Activated CD8-positive, alpha-beta T cell treated with anti-CD3 and anti-CD28 coated beads, Interleukin-2, amount 10 ng/mL, durations not matched to agents 7 days and 5 days (primary cell): ENCODE results near the gene ZFP3. TPM values are rescaled to one million over a fixed set of nuclear protein-coding genes. Genes with fewer than 3 reads are reported as not detected.

Experiments used
- ATAC-seq: fragments of 150-1000 bp; cut with Tn5 transposase; one replicate; pipeline ENCODE4 v1.10.0; 2021; ENCODE audit warnings: moderate library complexity
- CTCF ChIA-PET: fragments of 350-600 bp; sonication (Branson Sonifier 250); formaldehyde crosslinking; loops from one replicate; lab custom pipeline; 2021; ENCODE audit warnings: antibody characterized with exemption; lab: Charles Lee
- POLR2A ChIA-PET: fragments of 350-600 bp; sonication (Branson Sonifier 250); formaldehyde crosslinking; loops from one replicate; lab custom pipeline; 2021; ENCODE audit warnings: antibody characterized with exemption; lab: Charles Lee
- DNase-seq: peaks from one replicate; pipeline ENCODE4 v3.0.0-alpha.2; 2020
- H3K27ac Mint-ChIP-seq: one replicate; pipeline ENCODE4 v1.8.0; 2021; ENCODE audit warnings: mild to moderate bottlenecking, mixed read lengths
- H3K27me3 Mint-ChIP-seq: one replicate; pipeline ENCODE4 v1.8.0; 2021; ENCODE audit warnings: low read depth, mixed read lengths
- H3K36me3 Mint-ChIP-seq: one replicate; pipeline ENCODE4 v1.8.0; 2021; ENCODE audit warnings: low read depth, mixed read lengths
- H3K4me1 Mint-ChIP-seq: one replicate; pipeline ENCODE4 v1.8.0; 2021; ENCODE audit warnings: low read depth, mixed read lengths
- H3K4me3 Mint-ChIP-seq: one replicate; pipeline ENCODE4 v1.8.0; 2021; ENCODE audit warnings: mild to moderate bottlenecking, mixed read lengths
- H3K9me3 Mint-ChIP-seq: one replicate; pipeline ENCODE4 v1.8.0; 2022; ENCODE audit warnings: mixed read lengths; ENCODE audit not compliant: insufficient read depth
- total RNA-seq, 2 experiments: library from RNA; stranded (reverse); gene quantifications; one replicate each; pipeline ENCODE4 v1.2.3, GENCODE V29; 2021

The ZFP3 gene
- total RNA-seq, 2 experiments from 2014 or later, result 3.3 to 3.5 TPM

DNA sequence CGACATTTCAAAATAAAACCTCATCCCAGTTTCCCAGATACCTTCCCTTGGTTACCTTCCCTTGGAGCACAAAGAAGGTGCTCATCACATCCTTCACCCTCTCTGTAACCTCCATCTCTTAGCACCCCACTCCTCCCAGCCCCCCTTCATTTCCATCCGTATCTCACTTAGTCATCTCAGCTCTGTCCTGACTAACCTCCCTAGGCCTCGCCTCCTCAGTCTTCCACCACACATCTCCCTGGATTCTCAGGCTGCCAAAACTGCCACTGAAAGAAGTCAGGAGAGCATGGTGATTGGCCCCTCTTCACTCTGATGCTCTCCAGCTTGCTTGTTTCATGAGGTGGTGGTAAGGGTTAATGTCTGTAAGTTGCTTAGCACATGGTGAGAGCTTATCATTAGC is 2.3 kb downstream of the ZFP3 start:
- POLR2A ChIA-PET, result no interaction called here
- peaks cover 43% of the 10 kb centered on the region for H3K36me3 Mint-ChIP-seq
- no peak overlapping the region for H3K4me3 Mint-ChIP-seq
- H3K27ac Mint-ChIP-seq, result no peak overlapping the region
- no peak for DNase-seq
- H3K9me3 Mint-ChIP-seq, result peaks cover 23% of the 10 kb centered on the region
- no peaks in the 10 kb centered on the region for H3K27me3 Mint-ChIP-seq
- no peak for ATAC-seq
- peaks cover 22% of the 10 kb centered on the region for H3K4me1 Mint-ChIP-seq
- CTCF ChIA-PET, result no interaction called here

DNA sequence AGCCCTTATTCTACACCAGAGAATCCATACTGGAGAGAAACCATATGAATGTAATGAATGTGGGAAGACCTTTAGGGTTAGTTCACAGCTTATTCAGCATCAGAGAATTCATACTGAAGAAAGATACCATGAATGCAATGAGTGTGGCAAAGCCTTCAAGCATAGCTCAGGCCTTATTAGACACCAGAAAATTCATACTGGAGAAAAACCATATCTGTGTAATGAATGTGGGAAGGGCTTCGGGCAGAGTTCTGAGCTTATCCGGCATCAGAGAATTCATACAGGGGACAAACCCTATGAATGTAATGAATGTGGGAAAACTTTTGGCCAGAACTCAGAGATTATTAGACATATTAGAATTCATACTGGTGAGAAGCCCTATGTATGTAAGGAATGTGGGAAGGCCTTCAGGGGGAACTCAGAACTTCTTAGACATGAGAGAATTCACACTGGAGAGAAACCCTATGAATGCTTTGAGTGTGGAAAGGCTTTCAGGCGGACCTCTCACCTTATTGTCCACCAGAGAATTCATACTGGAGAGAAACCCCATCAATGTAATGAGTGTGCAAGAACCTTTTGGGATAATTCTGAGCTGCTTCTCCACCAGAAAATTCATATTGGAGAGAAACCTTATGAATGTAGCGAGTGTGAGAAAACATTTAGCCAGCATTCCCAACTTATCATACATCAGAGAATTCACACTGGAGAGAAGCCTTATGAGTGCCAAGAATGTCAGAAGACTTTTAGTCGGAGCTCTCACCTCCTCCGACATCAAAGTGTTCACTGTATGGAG is 14.1 kb downstream of the ZFP3 start:
- Mint-ChIP-seq H3K27ac (no peak overlapping the region), H3K27me3 (peaks cover 21% of the 10 kb centered on the region), H3K9me3 (peaks cover 61% of the 10 kb centered on the region), H3K4me3 (no peak overlapping the region), H3K4me1 (peaks cover 9% of the 10 kb centered on the region), H3K36me3 (peaks cover 80% of the 10 kb centered on the region)
- DNase-seq (no peak), ATAC-seq (no peak)
- ChIA-PET CTCF (interaction anchor here (0.9 kb wide), 1 partner anchor 16 kb away, joined by 3 read pairs; no protein-coding TSS in a partner anchor), POLR2A (no interaction called here)

DNA sequence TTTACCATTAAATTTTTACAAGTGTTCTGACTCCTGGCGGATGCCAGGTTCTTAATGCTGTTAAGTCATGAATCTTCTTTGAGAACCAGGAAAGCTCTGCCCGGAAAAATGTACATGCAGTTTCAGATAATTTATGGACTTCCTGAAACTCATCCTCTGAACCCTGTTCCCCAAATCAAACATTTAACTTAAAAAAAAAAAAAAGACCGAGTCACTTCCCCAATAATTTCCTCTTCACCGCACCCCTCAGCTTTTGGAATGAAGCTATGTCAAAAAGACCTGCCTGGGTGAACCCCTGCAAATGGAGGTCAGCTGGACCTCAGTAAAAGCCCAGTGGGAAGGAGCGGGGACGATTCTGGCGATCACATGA is 18.4 kb downstream of the ZFP3 start:
- ChIA-PET CTCF (no interaction called here), POLR2A (interaction anchor here (0.7 kb wide), 1 partner anchor 18 kb away, joined by 6 read pairs; no protein-coding TSS in a partner anchor)
- H3K4me3 Mint-ChIP-seq, result no peak overlapping the region
- peaks cover 44% of the 10 kb centered on the region for H3K36me3 Mint-ChIP-seq
- no peak overlapping the region for H3K27ac Mint-ChIP-seq
- peaks cover 48% of the 10 kb centered on the region for H3K9me3 Mint-ChIP-seq
- peaks cover 25% of the 10 kb centered on the region for H3K27me3 Mint-ChIP-seq
- H3K4me1 Mint-ChIP-seq, result peaks cover 10% of the 10 kb centered on the region
- ATAC-seq (no peak), DNase-seq (no peak)

DNA sequence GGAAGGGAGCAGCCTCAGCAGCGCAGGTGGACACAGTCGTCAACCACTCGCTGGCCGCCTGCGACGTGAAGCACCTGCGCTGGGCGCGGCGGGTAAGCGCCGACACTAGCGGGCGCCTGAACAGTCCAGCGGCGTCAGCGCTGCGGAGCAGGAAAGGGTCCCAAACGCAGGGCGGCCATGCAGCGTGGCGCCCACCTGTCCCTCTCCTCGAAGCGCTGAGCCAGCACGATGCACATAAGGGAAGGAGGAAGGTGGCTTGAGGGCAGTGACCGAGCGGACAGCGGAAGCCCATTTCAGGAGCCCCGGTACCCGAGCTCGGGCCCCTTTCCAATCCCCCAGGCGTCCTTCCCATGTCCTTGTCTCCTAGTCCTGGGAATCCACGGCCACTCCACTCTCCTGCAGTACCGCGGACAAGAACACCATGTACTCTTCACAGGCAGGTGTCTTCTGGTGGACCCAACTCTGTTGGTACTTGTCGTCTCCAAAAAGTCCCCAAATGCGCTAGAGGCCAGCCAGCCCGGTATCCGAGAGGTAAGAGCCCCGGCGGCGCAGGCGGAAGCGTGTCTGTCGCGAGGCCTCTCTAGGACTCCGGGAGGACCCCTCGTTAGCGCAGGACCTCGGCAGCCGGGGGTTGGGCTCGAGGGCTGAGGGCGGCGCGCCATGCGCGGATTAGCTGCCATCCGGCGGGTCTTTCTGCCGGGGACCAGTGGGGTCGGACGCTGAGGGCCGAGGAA is 19.0 kb downstream of the ZFP3 start:
- POLR2A ChIA-PET, result interaction anchor here (0.6 to 0.7 kb wide), 2 partner anchors 18 to 19 kb away, joined by 3 to 6 read pairs; partner anchors contain the start of gene ZFP3
- Mint-ChIP-seq H3K27ac (no peak overlapping the region), H3K9me3 (peaks cover 44% of the 10 kb centered on the region), H3K27me3 (peaks cover 25% of the 10 kb centered on the region), H3K36me3 (peaks cover 41% of the 10 kb centered on the region), H3K4me1 (peaks cover 10% of the 10 kb centered on the region), H3K4me3 (peak overlapping the region; percentile 12)
- ATAC-seq, result no peak
- CTCF ChIA-PET, result no interaction called here
- DNase-seq, result peak; percentile 29

DNA sequence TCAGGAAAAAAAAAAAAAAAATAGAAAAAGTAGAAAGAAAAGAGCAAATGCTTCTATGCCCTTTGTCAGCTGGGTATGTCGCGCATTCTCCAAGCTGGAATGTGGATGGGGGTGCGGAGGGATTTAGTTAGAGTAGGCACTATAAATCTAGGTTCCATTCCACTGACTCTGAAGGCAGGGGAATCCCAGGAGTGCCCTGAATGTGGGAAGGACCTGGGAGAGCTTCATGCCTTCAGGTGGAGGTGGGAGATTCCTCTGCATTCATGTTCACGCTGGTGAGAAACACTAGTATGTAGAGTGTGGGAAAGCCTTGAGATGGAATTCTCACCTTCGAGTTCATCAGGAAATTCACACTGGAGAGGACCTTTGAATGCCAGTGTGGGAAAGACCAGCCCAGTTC is 21.0 kb downstream of the ZFP3 start:
- H3K27me3 Mint-ChIP-seq, result peaks cover 25% of the 10 kb centered on the region
- POLR2A ChIA-PET, result no interaction called here
- ATAC-seq (no peak), DNase-seq (no peak)
- CTCF ChIA-PET, result no interaction called here
- no peak overlapping the region for H3K4me3 Mint-ChIP-seq
- H3K9me3 Mint-ChIP-seq, result peaks cover 27% of the 10 kb centered on the region
- H3K27ac Mint-ChIP-seq, result no peak overlapping the region
- H3K4me1 Mint-ChIP-seq, result peaks cover 10% of the 10 kb centered on the region
- peaks cover 32% of the 10 kb centered on the region for H3K36me3 Mint-ChIP-seq

DNA sequence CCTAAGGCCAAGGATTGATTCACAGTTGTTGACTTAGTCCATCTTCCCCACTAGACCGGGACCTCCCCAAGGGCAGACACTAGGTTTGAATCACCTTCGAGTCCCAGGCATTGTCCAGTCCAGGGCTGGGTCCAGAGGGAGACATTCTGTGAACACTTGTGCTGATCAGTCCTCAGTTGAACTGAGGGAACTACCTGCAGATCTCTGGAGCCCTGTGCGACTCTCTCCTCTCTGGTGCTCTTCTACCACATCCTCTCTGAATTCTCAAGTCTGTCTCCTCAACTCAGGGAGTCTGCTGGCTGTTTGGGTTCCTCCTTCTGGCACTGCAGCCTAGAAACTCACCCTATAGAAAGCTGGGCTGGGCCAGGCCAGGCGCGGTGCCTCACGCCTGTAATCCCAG is 22.6 kb downstream of the ZFP3 start:
- Mint-ChIP-seq H3K36me3 (peaks cover 32% of the 10 kb centered on the region), H3K4me3 (no peak overlapping the region), H3K9me3 (peaks cover 24% of the 10 kb centered on the region), H3K27me3 (peaks cover 19% of the 10 kb centered on the region), H3K27ac (no peak overlapping the region), H3K4me1 (peaks cover 10% of the 10 kb centered on the region)
- ChIA-PET POLR2A (no interaction called here), CTCF (no interaction called here)
- DNase-seq, result no peak
- no peak for ATAC-seq

DNA sequence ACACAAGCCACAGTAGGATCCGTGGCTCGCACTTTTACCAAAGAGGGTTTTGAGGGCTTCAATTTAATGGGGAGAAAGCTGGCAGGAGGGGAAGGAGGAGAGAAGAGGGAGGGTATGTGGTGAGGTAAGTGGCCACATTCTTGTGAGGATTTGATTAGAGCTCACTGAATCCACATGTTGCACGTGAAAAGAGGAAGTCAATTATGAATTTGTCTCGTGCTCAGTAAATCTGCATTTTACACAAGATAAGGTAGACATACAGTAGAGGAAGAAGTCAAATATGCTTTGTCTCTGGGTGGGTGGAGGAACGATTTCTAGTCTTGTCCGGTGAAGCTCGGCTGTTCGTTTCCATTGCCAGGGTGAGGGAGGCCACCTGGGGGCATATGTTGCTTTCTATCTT is 32.5 kb downstream of the ZFP3 start:
- CTCF ChIA-PET, result interaction anchor here (0.8 to 2.2 kb wide), 7 partner anchors 21 to 328 kb away, joined by 3 to 8 read pairs (median 4); partner anchors contain the start of genes C1QBP and ZNF594
- peaks cover 23% of the 10 kb centered on the region for H3K4me1 Mint-ChIP-seq
- POLR2A ChIA-PET, result interaction anchor here (0.7 kb wide), 1 partner anchor 201 kb away, joined by 3 read pairs; no protein-coding TSS in a partner anchor

DNA sequence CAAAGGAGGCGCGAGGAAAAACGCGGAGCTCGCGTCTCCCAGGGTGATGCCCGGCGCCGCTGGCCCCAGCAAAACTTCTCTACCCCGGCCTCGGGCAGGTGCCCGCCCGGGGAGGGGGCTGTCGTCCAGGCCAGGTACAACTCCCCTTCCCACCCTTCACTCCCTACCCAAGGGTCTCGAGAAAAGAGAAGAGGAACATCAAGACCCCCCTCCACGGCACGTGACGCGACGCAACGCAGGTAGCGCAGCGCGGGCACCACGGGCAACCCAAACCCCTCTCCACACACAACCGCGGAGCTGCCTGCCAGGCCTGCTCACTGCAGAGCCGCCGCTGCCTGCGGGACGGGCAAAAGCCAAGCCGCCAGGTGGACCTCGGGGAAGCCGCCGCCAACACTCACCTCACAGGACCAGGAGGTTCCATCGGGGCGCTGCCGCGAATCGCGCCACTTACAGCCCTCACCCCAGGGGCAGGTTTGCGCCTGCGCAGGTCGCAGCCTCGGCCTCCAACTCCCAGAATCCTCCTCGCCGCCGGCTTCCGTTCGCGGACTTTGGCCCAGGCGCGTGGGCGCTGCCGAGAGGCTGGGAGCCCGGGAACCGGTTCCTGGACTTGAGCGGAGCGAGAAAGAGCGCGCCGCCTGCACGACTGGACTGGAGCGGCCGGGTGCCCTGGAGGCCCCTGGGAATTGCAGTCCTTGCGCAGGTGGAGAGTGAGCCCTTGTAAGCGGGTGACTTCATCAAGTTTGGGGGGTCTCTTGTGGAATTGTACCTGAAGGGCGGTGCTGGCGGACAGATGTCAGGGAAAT is 33.3 kb downstream of the ZFP3 start, which contains the start of gene ZNF232:
ZNF232 (minus strand) TSS at position 477 of the 803 bp plus-strand sequence; CDS start at position 421, 56 bp downstream.
- H3K36me3 Mint-ChIP-seq, result peaks cover 58% of the 10 kb centered on the region
- H3K27ac Mint-ChIP-seq, result peak within 1 kb of the TSS; percentile 58
- H3K9me3 Mint-ChIP-seq, result peaks cover 11% of the 10 kb centered on the region
- peak; percentile 94 for DNase-seq
- H3K4me1 Mint-ChIP-seq, result peaks cover 23% of the 10 kb centered on the region
- H3K4me3 Mint-ChIP-seq, result peak within 1 kb of the TSS; percentile 71
- ChIA-PET CTCF (interaction anchor here (0.8 to 3.2 kb wide), 6 partner anchors 22 to 203 kb away, joined by 3 to 9 read pairs (median 6); partner anchors contain the start of genes ZFP3 and ZNF594), POLR2A (interaction anchor here (0.7 kb wide), 1 partner anchor 200 kb away, joined by 3 read pairs; no protein-coding TSS in a partner anchor)
- H3K27me3 Mint-ChIP-seq, result peaks cover 12% of the 10 kb centered on the region
- ATAC-seq, result peak; percentile 95

More for the DNA sequence above, 32.5 kb downstream of the ZFP3 start:
- Mint-ChIP-seq H3K4me3 (peak overlapping the region; percentile 71), H3K27ac (peak overlapping the region; percentile 58), H3K9me3 (peaks cover 11% of the 10 kb centered on the region), H3K36me3 (peaks cover 66% of the 10 kb centered on the region), H3K27me3 (peaks cover 8% of the 10 kb centered on the region)
- ATAC-seq, result no peak
- no peak for DNase-seq

DNA sequence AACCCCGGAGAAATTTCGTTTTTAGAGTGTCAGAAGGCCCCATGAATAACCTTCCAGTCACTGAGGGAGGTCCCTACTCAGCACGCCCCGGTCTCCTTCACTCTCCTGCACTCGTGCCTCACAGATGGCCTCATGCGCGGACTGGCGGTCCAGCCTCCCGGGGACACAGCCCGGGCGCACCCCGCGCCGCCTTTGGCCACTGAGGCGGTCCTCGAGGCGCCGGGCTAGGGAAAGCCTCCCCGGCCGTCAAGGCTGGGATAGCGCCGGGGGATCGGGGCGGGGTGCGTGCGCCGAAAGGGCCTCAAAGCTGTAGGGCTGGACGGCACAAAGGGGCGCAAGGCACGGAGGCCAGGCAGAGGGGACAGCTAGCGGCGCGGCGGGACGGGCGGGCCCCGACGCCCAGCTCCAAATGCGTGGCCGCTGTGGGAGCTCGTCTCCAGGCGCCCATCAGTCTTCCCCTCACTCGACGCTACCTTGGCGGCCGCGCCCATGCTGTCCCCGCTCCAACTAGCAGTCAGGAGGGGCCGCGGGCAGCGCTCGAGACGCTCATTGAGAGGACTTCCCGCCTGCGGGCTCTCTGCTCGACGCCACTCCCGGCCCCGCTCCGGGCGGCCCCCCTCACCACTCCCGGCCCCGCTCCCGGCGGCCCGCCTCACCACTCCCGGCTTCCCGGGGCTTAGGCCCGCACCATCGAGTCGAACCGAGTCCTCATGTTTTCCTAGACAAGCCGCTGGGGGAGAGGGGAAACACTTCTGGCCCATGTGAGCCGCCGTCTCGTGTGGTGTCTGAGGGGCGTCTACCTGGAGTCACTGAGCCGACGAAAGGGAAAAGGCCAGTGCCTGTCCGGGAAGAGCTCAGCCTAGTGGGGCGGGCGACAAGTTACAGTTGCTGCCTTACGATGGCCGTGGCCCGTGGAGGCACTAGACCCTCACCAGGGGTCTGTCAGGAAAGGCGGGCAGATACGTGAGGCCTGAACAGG is 37.7 kb downstream of the ZFP3 start, which contains the start of gene USP6:
USP6 (plus strand) TSS at position 360 of the 979 bp plus-strand sequence. CDS start 14,336 bp downstream, outside the sequence.
- CTCF ChIA-PET, result no interaction called here
- peaks cover 14% of the 10 kb centered on the region for H3K4me1 Mint-ChIP-seq
- H3K36me3 Mint-ChIP-seq, result peaks cover 21% of the 10 kb centered on the region
- peaks cover 38% of the 10 kb centered on the region for H3K27me3 Mint-ChIP-seq
- no peak for ATAC-seq
- DNase-seq, result no peak
- POLR2A ChIA-PET, result no interaction called here
- peaks cover 5% of the 10 kb centered on the region for H3K9me3 Mint-ChIP-seq
- no peak within 1 kb of the TSS for H3K27ac Mint-ChIP-seq
- H3K4me3 Mint-ChIP-seq, result no peak within 1 kb of the TSS

DNA sequence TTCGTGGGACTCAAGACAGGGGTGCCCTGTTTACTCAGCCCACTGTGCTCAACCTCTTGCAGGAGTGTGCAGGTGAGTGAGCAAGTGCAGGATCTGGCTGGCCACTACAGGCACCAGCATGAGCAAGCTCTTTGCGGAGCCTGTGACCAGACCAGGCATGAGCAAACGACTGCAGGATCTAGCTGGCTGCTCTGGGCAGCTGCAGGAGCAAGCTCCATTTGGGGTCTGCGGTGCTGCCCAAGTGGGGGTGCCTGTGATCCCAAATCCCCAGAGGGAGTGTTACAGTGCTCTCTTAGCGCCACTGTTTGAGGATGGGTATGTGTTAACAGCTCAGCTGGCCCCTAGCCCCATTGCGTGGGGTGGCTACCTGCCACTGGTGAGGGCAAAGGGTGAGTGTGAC is 40.0 kb downstream of the ZFP3 start:
- Mint-ChIP-seq H3K36me3 (peaks cover 19% of the 10 kb centered on the region), H3K4me3 (no peak overlapping the region), H3K27ac (no peak overlapping the region), H3K9me3 (peaks cover 5% of the 10 kb centered on the region), H3K27me3 (peaks cover 48% of the 10 kb centered on the region), H3K4me1 (peaks cover 4% of the 10 kb centered on the region)
- CTCF ChIA-PET, result no interaction called here
- no peak for DNase-seq
- POLR2A ChIA-PET, result no interaction called here
- no peak for ATAC-seq
